H1 (cell line): ENCODE results near the gene RCBTB2. TPM values are rescaled to one million over a fixed set of nuclear protein-coding genes. Genes with fewer than 3 reads are reported as not detected.

Experiments used
- TEAD4 ChIP-seq: IDR thresholded peaks from 2 replicates; pipeline ENCODE4 v1.6.1; 2012; ENCODE audit warnings: low read depth, low read length, inconsistent platforms, mixed read lengths
- polyA plus RNA-seq, 7 experiments: library from polyadenylated mRNA; depleted of rRNA in 3 of 7; stranded (reverse) in 5 of 7; unstranded in 2 of 7; fragments of >200 nt in 5 of 7; fragments of 200-250 nt in 2 of 7; gene quantifications; 1 replicate in 5 of 7; 2 replicates in 1 of 7; 4 replicates in 1 of 7; pipeline versions ENCODE4 v1.2.1 to v1.2.3, GENCODE V29; 2011 to 2013; ENCODE audit warnings: missing spikeins in 2 of 7, mixed read lengths in 2 of 7
- total RNA-seq: library from RNA; stranded (reverse); fragmentation: NEBNext Ultra II Directional; extraction: Animal tissue kit (Norgen Biotek cat#: 25700); gene quantifications from 2 replicates; pipeline ENCODE4 v1.2.1, GENCODE V29; 2021

Gene RCBTB2
- total and polyA plus RNA-seq, 2 of the 8 experiments (the other 6 are each of a cell fraction or from before 2014, with no cell fraction given) = 5.2 to 8.4 TPM

DNA sequence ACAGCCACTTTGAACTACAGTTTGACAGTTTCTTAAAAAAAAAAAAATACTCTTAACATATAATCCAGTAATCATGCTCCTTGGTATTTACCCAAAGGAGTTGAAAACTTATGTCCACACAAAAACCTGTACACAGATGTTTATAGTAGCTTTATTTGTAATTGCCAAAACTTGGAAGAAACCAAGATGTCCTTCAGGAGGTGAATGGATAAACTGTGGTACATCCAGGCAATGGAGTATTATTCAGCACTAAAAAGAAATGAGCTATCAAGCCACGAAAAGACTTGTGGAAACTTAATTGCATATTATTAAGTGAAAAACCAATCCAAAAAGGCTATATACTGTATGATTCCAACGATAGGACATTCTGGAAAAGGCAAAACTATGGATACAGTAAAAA, 44.9 kb downstream of the RCBTB2 start (continued):
- no peak for TF ChIP-seq TEAD4
